Measurements from ENCODE around the gene CC2D1A. TPM values are rescaled to one million over a fixed set of nuclear protein-coding genes. Genes with fewer than 3 reads are reported as not detected.

The CC2D1A gene
- total RNA-seq, 1 donor from 2014 or later: 22.6 TPM

DNA sequence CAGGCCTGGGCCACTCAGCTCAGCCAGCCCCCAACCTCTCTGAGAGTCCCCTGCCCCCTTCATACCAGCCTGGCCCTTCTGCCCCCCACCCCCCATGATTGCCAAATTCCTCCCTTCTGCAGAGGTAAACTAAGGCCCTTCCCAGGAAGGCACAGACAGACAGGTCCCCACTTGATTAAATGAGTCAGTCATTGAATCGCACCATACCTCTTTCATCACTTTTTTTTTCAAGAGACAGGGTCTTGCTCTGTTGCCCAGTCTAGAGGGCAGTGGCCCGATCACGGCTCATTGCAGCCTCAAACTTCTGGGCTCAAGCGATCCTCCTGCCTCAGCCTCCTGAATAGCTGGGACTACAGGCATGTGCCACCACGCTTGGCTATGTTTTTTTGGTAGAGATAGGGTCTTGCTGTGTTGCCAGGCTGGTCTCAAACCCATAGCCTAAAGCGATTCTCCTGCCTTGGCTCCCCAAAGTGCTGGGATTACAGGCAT is 26.2 kb downstream of the CC2D1A start:
- no peak overlapping the region for H3K9ac ChIP-seq (ENCODE audit: low read length)
- H3K36me3 Mint-ChIP-seq (ENCODE audit: low read depth, unreplicated experiment): peaks cover 7% of the 10 kb centered on the region
- no peaks in the 10 kb centered on the region for H3K4me1 Mint-ChIP-seq (ENCODE audit: low read depth, unreplicated experiment)
- no peak overlapping the region for H3K4me3 ChIP-seq (ENCODE audit: insufficient read depth, low read depth, low read length)
- H3K9me3 Mint-ChIP-seq (ENCODE audit: unreplicated experiment): peaks cover 2% of the 10 kb centered on the region
- no peak overlapping the region for H3K27ac Mint-ChIP-seq (ENCODE audit: unreplicated experiment)
- no peaks in the 10 kb centered on the region for H3K36me3 ChIP-seq (ENCODE audit: insufficient read depth, low read length)
- H3K27me3 Mint-ChIP-seq (ENCODE audit: low read depth, unreplicated experiment): peaks cover 7% of the 10 kb centered on the region
- no peaks in the 10 kb centered on the region for H3K4me1 ChIP-seq (ENCODE audit: insufficient read depth, low read length)
- peaks cover 4% of the 10 kb centered on the region for H3K27me3 ChIP-seq (ENCODE audit: insufficient read depth, low read length)
- H3K4me2 ChIP-seq (ENCODE audit: low read length): no peak overlapping the region
- no peaks in the 10 kb centered on the region for H3K9me3 ChIP-seq (ENCODE audit: insufficient read depth, low read depth, low read length)
- TF ChIP-seq EZH2 (IDR thresholded peaks at IDR 0.05; ENCODE audit: insufficient read depth, low read length): no peak
- TF ChIP-seq, protein P1, sequence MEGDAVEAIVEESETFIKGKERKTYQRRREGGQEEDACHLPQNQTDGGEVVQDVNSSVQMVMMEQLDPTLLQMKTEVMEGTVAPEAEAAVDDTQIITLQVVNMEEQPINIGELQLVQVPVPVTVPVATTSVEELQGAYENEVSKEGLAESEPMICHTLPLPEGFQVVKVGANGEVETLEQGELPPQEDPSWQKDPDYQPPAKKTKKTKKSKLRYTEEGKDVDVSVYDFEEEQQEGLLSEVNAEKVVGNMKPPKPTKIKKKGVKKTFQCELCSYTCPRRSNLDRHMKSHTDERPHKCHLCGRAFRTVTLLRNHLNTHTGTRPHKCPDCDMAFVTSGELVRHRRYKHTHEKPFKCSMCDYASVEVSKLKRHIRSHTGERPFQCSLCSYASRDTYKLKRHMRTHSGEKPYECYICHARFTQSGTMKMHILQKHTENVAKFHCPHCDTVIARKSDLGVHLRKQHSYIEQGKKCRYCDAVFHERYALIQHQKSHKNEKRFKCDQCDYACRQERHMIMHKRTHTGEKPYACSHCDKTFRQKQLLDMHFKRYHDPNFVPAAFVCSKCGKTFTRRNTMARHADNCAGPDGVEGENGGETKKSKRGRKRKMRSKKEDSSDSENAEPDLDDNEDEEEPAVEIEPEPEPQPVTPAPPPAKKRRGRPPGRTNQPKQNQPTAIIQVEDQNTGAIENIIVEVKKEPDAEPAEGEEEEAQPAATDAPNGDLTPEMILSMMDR (IDR thresholded peaks at IDR 0.05; ENCODE audit: insufficient read depth, low read depth, low read length): no peak
- FAIRE-seq: no peak
- no peak overlapping the region for H3K4me3 Mint-ChIP-seq (ENCODE audit: unreplicated experiment)
- no peak for DNase-seq (ENCODE audit: low read depth)
- H3K27ac ChIP-seq (ENCODE audit: low read depth, low read length): no peak overlapping the region
- H3K79me2 ChIP-seq (ENCODE audit: insufficient read depth, low read length): no peaks in the 10 kb centered on the region
- peaks cover 7% of the 10 kb centered on the region for H4K20me1 ChIP-seq (ENCODE audit: insufficient read depth, low read length)
- H2AFZ ChIP-seq (ENCODE audit: low read depth, low read length): no peak overlapping the region

- H3K27me3 Mint-ChIP-seq (ENCODE audit: low read depth, unreplicated experiment): peaks cover 8% of the 10 kb centered on the region
- no peak for FAIRE-seq
- TF ChIP-seq, protein P1 (IDR thresholded peaks at IDR 0.05; ENCODE audit: insufficient read depth, low read depth, low read length): no peak
- H3K4me1 ChIP-seq (ENCODE audit: insufficient read depth, low read length): peaks cover 6% of the 10 kb centered on the region
- H3K4me1 Mint-ChIP-seq (ENCODE audit: low read depth, unreplicated experiment): peaks cover 2% of the 10 kb centered on the region
- H2AFZ ChIP-seq (ENCODE audit: low read depth, low read length): no peak overlapping the region
- no peaks in the 10 kb centered on the region for H3K9me3 ChIP-seq (ENCODE audit: insufficient read depth, low read depth, low read length)
- peaks cover 7% of the 10 kb centered on the region for H3K36me3 Mint-ChIP-seq (ENCODE audit: low read depth, unreplicated experiment)
- no peak for DNase-seq (ENCODE audit: low read depth)
- H3K4me3 Mint-ChIP-seq (ENCODE audit: unreplicated experiment): no peak overlapping the region
- no peak overlapping the region for H3K9ac ChIP-seq (ENCODE audit: low read length)
- H3K4me2 ChIP-seq (ENCODE audit: low read length): no peak overlapping the region
- H3K27ac Mint-ChIP-seq (ENCODE audit: unreplicated experiment): no peak overlapping the region
- H3K27me3 ChIP-seq (ENCODE audit: insufficient read depth, low read length): peaks cover 4% of the 10 kb centered on the region
- H3K4me3 ChIP-seq (ENCODE audit: insufficient read depth, low read depth, low read length): no peak overlapping the region
- no peaks in the 10 kb centered on the region for H3K79me2 ChIP-seq (ENCODE audit: insufficient read depth, low read length)
- no peak overlapping the region for H3K27ac ChIP-seq (ENCODE audit: low read depth, low read length)
- no peaks in the 10 kb centered on the region for H3K9me3 Mint-ChIP-seq (ENCODE audit: unreplicated experiment)
- no peaks in the 10 kb centered on the region for H3K36me3 ChIP-seq (ENCODE audit: insufficient read depth, low read length)
- peaks cover 7% of the 10 kb centered on the region for H4K20me1 ChIP-seq (ENCODE audit: insufficient read depth, low read length)
Measured at GRCh38 chr19:13932911-13933393, 27.0 kb downstream of the CC2D1A start.

DNA sequence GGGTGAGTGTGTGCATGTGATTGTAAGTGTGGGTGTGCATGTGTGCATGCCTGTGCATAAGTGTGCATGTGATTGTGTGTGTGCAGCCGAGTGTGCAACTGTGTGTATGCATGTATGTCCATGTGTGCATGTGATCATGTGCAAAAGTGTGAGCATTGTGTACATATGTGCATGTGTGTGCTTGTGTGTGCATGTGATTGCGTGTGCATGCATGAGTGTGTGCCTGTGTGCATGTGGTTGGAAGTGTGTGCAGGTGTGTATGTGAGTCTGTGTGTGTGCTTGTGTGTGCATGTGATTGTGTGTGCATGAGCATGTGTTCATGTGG is 28.7 kb downstream of the CC2D1A start:
- no peak for DNase-seq (ENCODE audit: low read depth)

More for the DNA sequence above, 28.7 kb downstream of the CC2D1A start:
- peaks cover 2% of the 10 kb centered on the region for H3K4me1 Mint-ChIP-seq (ENCODE audit: low read depth, unreplicated experiment)
- H3K4me2 ChIP-seq (ENCODE audit: low read length): no peak overlapping the region
- peaks cover 7% of the 10 kb centered on the region for H4K20me1 ChIP-seq (ENCODE audit: insufficient read depth, low read length)
- no peak overlapping the region for H3K27ac ChIP-seq (ENCODE audit: low read depth, low read length)
- peaks cover 4% of the 10 kb centered on the region for H3K27me3 ChIP-seq (ENCODE audit: insufficient read depth, low read length)
- H3K4me3 Mint-ChIP-seq (ENCODE audit: unreplicated experiment): no peak overlapping the region
- H3K27me3 Mint-ChIP-seq (ENCODE audit: low read depth, unreplicated experiment): peaks cover 8% of the 10 kb centered on the region
- H3K36me3 ChIP-seq (ENCODE audit: insufficient read depth, low read length): no peaks in the 10 kb centered on the region
- no peak overlapping the region for H3K9ac ChIP-seq (ENCODE audit: low read length)
- no peak overlapping the region for H3K4me3 ChIP-seq (ENCODE audit: insufficient read depth, low read depth, low read length)
- FAIRE-seq: no peak
- no peaks in the 10 kb centered on the region for H3K9me3 ChIP-seq (ENCODE audit: insufficient read depth, low read depth, low read length)
- H3K9me3 Mint-ChIP-seq (ENCODE audit: unreplicated experiment): no peaks in the 10 kb centered on the region
- H2AFZ ChIP-seq (ENCODE audit: low read depth, low read length): no peak overlapping the region
- TF ChIP-seq, protein P1 (IDR thresholded peaks at IDR 0.05; ENCODE audit: insufficient read depth, low read depth, low read length): no peak
- TF ChIP-seq EZH2 (IDR thresholded peaks at IDR 0.05; ENCODE audit: insufficient read depth, low read length): no peak
- peaks cover 9% of the 10 kb centered on the region for H3K4me1 ChIP-seq (ENCODE audit: insufficient read depth, low read length)
- H3K27ac Mint-ChIP-seq (ENCODE audit: unreplicated experiment): no peak overlapping the region
- peaks cover 1% of the 10 kb centered on the region for H3K36me3 Mint-ChIP-seq (ENCODE audit: low read depth, unreplicated experiment)
- no peaks in the 10 kb centered on the region for H3K79me2 ChIP-seq (ENCODE audit: insufficient read depth, low read length)

Data from astrocyte (in vitro differentiated cells and primary cell).